Astrocyte of the spinal cord (primary cell): ENCODE results near the gene UNC13A.

Source experiments
- DNase-seq: peaks from one replicate; pipeline ENCODE4 v3.0.0; 2011; ENCODE audit warnings: low read depth, low spot score
- H3K4me3 ChIP-seq: 2 replicates; pipeline ENCODE4 v1.5.1; 2011; ENCODE audit warnings: low read depth, mild to moderate bottlenecking, low read length, moderate library complexity
- in situ Hi-C: cut with HindIII; loops from 2 replicates; pipeline ENCODE4 v1.10.0; 2017; ENCODE audit warnings: low sequenced_read_pairs
- TF ChIP-seq, protein P1 (sequence below): IDR thresholded peaks from 2 replicates; pipeline ENCODE4 v1.5.1; 2012; ENCODE audit warnings: low read depth, mild to moderate bottlenecking, low read length, inconsistent platforms

UNC13A gene

GRCh38 chr19:17658666-17659065 is 29.5 kb downstream of the UNC13A start:
- TF ChIP-seq, protein P1, sequence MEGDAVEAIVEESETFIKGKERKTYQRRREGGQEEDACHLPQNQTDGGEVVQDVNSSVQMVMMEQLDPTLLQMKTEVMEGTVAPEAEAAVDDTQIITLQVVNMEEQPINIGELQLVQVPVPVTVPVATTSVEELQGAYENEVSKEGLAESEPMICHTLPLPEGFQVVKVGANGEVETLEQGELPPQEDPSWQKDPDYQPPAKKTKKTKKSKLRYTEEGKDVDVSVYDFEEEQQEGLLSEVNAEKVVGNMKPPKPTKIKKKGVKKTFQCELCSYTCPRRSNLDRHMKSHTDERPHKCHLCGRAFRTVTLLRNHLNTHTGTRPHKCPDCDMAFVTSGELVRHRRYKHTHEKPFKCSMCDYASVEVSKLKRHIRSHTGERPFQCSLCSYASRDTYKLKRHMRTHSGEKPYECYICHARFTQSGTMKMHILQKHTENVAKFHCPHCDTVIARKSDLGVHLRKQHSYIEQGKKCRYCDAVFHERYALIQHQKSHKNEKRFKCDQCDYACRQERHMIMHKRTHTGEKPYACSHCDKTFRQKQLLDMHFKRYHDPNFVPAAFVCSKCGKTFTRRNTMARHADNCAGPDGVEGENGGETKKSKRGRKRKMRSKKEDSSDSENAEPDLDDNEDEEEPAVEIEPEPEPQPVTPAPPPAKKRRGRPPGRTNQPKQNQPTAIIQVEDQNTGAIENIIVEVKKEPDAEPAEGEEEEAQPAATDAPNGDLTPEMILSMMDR = no peak
- no peak for DNase-seq
- no peak overlapping the region for H3K4me3 ChIP-seq

DNA sequence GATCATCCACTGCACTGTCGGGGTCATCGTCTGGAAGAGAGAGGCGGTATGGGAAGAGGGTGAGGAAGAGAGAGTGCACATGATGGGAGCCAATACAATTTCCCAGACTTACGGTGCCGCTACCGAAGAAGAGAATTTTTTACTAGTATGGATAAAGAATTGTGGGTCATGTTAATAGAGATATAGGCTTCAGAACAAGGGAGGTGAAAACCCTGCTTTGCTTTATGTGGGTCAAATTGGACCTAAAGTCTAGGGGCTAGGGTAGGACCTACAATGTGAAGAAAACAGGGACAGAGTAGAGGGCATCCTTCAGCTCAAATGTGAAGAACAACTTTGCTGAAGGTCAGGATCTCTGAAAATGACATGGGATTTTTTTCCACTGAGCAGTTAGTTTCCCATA is 29.9 kb downstream of the UNC13A start:
- no peak overlapping the region for H3K4me3 ChIP-seq
- no peak for DNase-seq
- in situ Hi-C loops = no loop called here
- TF ChIP-seq, protein P1 = no peak

More at GRCh38 chr19:17658666-17659065, 29.5 kb downstream of the UNC13A start:
- in situ Hi-C loops = no loop called here

GRCh38 chr19:17656970-17657369 is 31.2 kb downstream of the UNC13A start:
- TF ChIP-seq, protein P1 = no peak
- in situ Hi-C loops = no loop called here
- no peak overlapping the region for H3K4me3 ChIP-seq
- no peak for DNase-seq

DNA sequence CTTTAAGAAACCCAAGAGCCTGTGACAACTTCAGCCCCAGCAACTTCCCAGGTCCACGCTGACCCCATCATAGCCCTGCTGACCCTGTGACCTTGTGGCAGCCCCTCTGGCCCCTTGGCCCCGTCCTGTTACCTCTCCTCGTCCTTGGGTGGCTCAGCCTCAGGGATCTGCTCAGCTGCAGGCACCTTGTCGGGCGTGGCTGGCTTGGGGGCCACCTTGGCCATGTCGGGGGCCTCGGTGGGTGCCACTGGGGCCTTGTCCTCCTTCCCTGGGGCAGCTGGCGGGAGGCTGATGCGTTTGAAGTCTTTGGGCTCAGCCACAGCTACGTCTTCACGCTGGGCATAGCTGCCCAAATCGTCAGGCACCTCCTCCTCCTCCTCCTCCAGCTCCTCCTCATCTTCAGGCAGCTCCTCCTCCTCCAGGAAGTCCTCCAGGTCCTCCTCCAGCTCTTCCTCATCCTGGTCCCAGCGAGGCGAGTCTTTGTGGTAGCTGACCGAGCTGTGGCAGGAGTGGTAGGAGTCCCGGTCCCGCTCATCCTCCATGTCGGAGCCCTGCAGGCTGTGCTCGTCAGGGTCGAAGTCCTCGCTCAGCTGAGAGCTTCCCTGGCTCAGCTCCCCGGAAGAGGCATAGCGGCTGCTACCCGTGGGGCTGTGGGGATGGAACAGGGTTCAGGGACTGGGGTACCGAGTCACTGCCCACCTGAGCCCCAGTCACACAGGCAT is 32.2 kb downstream of the UNC13A start:
- TF ChIP-seq, protein P1 = no peak
- no peak overlapping the region for H3K4me3 ChIP-seq
- DNase-seq = no peak
- in situ Hi-C loops = no loop called here

- TF ChIP-seq, protein P1 = no peak
- H3K4me3 ChIP-seq = no peak overlapping the region
- in situ Hi-C loops = no loop called here
- no peak for DNase-seq
These were observed 33.2 kb downstream of the UNC13A start for GRCh38 chr19:17654993-17655392.

GRCh38 chr19:17652627-17653026 is 35.5 kb downstream of the UNC13A start:
- H3K4me3 ChIP-seq = no peak overlapping the region
- in situ Hi-C loops = no loop called here
- TF ChIP-seq, protein P1 = no peak
- no peak for DNase-seq
